Sciatic nerve (tissue), 2 donors: ENCODE results near the gene CELSR1. TPM values are rescaled to one million over a fixed set of nuclear protein-coding genes. Genes with fewer than 3 reads are reported as not detected.

Experiments
- ATAC-seq: fragments of 200-7000 bp; cut with Tn5 transposase; one replicate; pipeline ENCODE4 v1.9.1; 2020; ENCODE audit warnings: mild to moderate bottlenecking, moderate library complexity
- DNase-seq: peaks from one replicate; pipeline ENCODE4 v3.0.0-alpha.2; 2020; ENCODE audit warnings: low spot score
- intact Hi-C: fragments of 100-400 bp; cut with DNase I; formaldehyde crosslinking; loops from one replicate; pipeline ENCODE4 v1.14.2; 2022
- total RNA-seq: library from RNA; stranded (reverse); fragmentation: NEBNext Ultra II Directional; extraction: Animal tissue kit (Norgen Biotek cat#: 25700); gene quantifications from one replicate; pipeline ENCODE4 v1.2.1, GENCODE V29; 2021
- donor health status: DM: no; HTN: no; CAD: no.
- donor health status: DM: no; HTN: no; CAD: no.

Gene CELSR1
- total RNA-seq, 1 donor from 2014 or later, result 1.9 TPM

- peak; percentile 3 for ATAC-seq
- intact Hi-C loops, result loop anchor here (5.0 to 10.0 kb wide), 2 partner anchors 61 to 186 kb away; partner anchors contain the start of gene GTSE1
Observed at GRCh38 chr22:46355996-46356471, 181.4 kb downstream of the CELSR1 start.

GRCh38 chr22:46355369-46355995 lies 181.9 kb downstream of the CELSR1 start:
- intact Hi-C loops, result loop anchor here (5.0 to 10.0 kb wide), 2 partner anchors 61 to 187 kb away; partner anchors contain the start of gene GTSE1
- peak; percentile 59 for ATAC-seq
- peak; percentile 83 for DNase-seq

More at GRCh38 chr22:46355996-46356471, 181.4 kb downstream of the CELSR1 start:
- no peak for DNase-seq

- ATAC-seq, result no peak
- intact Hi-C loops, result loop anchor here (5.0 to 10.0 kb wide), 2 partner anchors 60 to 187 kb away; partner anchors contain the start of gene GTSE1
- DNase-seq, result no peak
Observed at GRCh38 chr22:46354993-46355305, 182.5 kb downstream of the CELSR1 start.

- ATAC-seq (no peak), DNase-seq (no peak)
- intact Hi-C loops, result loop anchor here (10.0 kb wide), 1 partner anchor 60 kb away; the partner anchor contains the start of gene GTSE1
Observed at GRCh38 chr22:46354176-46354992, 183.0 kb downstream of the CELSR1 start.

- no peak for ATAC-seq
- intact Hi-C loops, result loop anchor here (10.0 kb wide), 1 partner anchor 59 kb away; the partner anchor contains the start of gene GTSE1
- no peak for DNase-seq
Observed at GRCh38 chr22:46353483-46354105, 183.8 kb downstream of the CELSR1 start.

GRCh38 chr22:46352691-46353386 lies 184.6 kb downstream of the CELSR1 start:
- intact Hi-C loops, result loop anchor here (10.0 kb wide), 1 partner anchor 58 kb away; the partner anchor contains the start of gene GTSE1
- ATAC-seq, result no peak
- no peak for DNase-seq

GRCh38 chr22:46352276-46352675 lies 185.1 kb downstream of the CELSR1 start:
- intact Hi-C loops, result loop anchor here (10.0 kb wide), 1 partner anchor 57 kb away; the partner anchor contains the start of gene GTSE1
- DNase-seq (no peak), ATAC-seq (no peak)

GRCh38 chr22:46351767-46352166 lies 185.7 kb downstream of the CELSR1 start:
- intact Hi-C loops, result loop anchor here (10.0 kb wide), 1 partner anchor 57 kb away; the partner anchor contains the start of gene GTSE1
- DNase-seq (no peak), ATAC-seq (no peak)

- DNase-seq (no peak), ATAC-seq (no peak)
- intact Hi-C loops, result loop anchor here (10.0 kb wide), 1 partner anchor 56 kb away; the partner anchor contains the start of gene GTSE1
Observed at GRCh38 chr22:46351131-46351735, 186.2 kb downstream of the CELSR1 start.

GRCh38 chr22:46350646-46351045 lies 186.8 kb downstream of the CELSR1 start:
- DNase-seq, result no peak
- intact Hi-C loops, result loop anchor here (10.0 kb wide), 1 partner anchor 56 kb away; the partner anchor contains the start of gene GTSE1

GRCh38 chr22:46350121-46350520 lies 187.3 kb downstream of the CELSR1 start:
- intact Hi-C loops, result loop anchor here (10.0 kb wide), 1 partner anchor 55 kb away; the partner anchor contains the start of gene GTSE1
- ATAC-seq (no peak), DNase-seq (no peak)

More at GRCh38 chr22:46350646-46351045, 186.8 kb downstream of the CELSR1 start:
- no peak for ATAC-seq

GRCh38 chr22:46349681-46350080 lies 187.7 kb downstream of the CELSR1 start:
- no peak for ATAC-seq
- intact Hi-C loops, result loop anchor here (10.0 kb wide), 1 partner anchor 55 kb away; the partner anchor contains the start of gene GTSE1
- DNase-seq, result no peak

GRCh38 chr22:46349238-46349637 lies 188.2 kb downstream of the CELSR1 start:
- ATAC-seq (no peak), DNase-seq (no peak)
- intact Hi-C loops, result no loop called here

- intact Hi-C loops, result no loop called here
- ATAC-seq (no peak), DNase-seq (no peak)
Observed at GRCh38 chr22:46348099-46348695, 189.2 kb downstream of the CELSR1 start.

- DNase-seq (no peak), ATAC-seq (no peak)
- intact Hi-C loops, result no loop called here
Observed at GRCh38 chr22:46347646-46348045, 189.8 kb downstream of the CELSR1 start.

- no peak for DNase-seq
- intact Hi-C loops, result no loop called here
- ATAC-seq, result no peak
Observed at GRCh38 chr22:46346680-46347405, 190.6 kb downstream of the CELSR1 start.

- intact Hi-C loops, result no loop called here
- ATAC-seq, result no peak
- DNase-seq, result no peak
Observed at GRCh38 chr22:46340676-46341075, 196.7 kb downstream of the CELSR1 start.
